Measurements from ENCODE around the gene SLAMF8. TPM values are rescaled to one million over a fixed set of nuclear protein-coding genes. Genes with fewer than 3 reads are reported as not detected.

The SLAMF8 gene
- polyA plus RNA-seq, 1 experiment = not detected

- Histone ChIP-seq H3K9me3 (ENCODE audit: control insufficient read depth, insufficient read depth, low read length) (no peaks in the 10 kb centered on the region), H3K4me3 (ENCODE audit: low read depth, low read length) (no peak overlapping the region), H3K27me3 (ENCODE audit: control insufficient read depth, insufficient read depth, low read length) (no peaks in the 10 kb centered on the region), H3K27ac (ENCODE audit: low read depth, low read length) (no peak overlapping the region)
- ChIA-PET CTCF (interaction anchor here (1.1 kb wide), 2 partner anchors 24 to 68 kb away, joined by 3 to 4 read pairs; no protein-coding TSS in a partner anchor), POLR2A (no interaction called here)
- TF ChIP-seq CTCF (IDR thresholded peaks at IDR 0.05; ENCODE audit: low read depth, low read length) = no peak
- no peak for DNase-seq (ENCODE audit: low read depth, low spot score)
These were observed 40.4 kb downstream of the SLAMF8 start for GRCh38 chr1:159866905-159867663.

GRCh38 chr1:159867664-159868026 is 41.0 kb downstream of the SLAMF8 start:
- Histone ChIP-seq H3K27me3 (ENCODE audit: control insufficient read depth, insufficient read depth, low read length) (no peaks in the 10 kb centered on the region), H3K4me3 (ENCODE audit: low read depth, low read length) (no peak overlapping the region), H3K27ac (ENCODE audit: low read depth, low read length) (no peak overlapping the region), H3K9me3 (ENCODE audit: control insufficient read depth, insufficient read depth, low read length) (no peaks in the 10 kb centered on the region)
- ChIA-PET CTCF (interaction anchor here (1.1 kb wide), 1 partner anchor 23 kb away, joined by 4 read pairs; no protein-coding TSS in a partner anchor), POLR2A (no interaction called here)
- DNase-seq (ENCODE audit: low read depth, low spot score) = no peak
- no peak for TF ChIP-seq CTCF (IDR thresholded peaks at IDR 0.05; ENCODE audit: low read depth, low read length)

- Histone ChIP-seq H3K9me3 (ENCODE audit: control insufficient read depth, insufficient read depth, low read length) (no peaks in the 10 kb centered on the region), H3K4me3 (ENCODE audit: low read depth, low read length) (no peak overlapping the region), H3K27me3 (ENCODE audit: control insufficient read depth, insufficient read depth, low read length) (no peaks in the 10 kb centered on the region), H3K27ac (ENCODE audit: low read depth, low read length) (peak overlapping the region; percentile 47)
- POLR2A ChIA-PET = no interaction called here
- no peak for DNase-seq (ENCODE audit: low read depth, low spot score)
- TF ChIP-seq CTCF (IDR thresholded peaks at IDR 0.05; ENCODE audit: low read depth, low read length) = no peak
- CTCF ChIA-PET = interaction anchor here (1.3 to 1.9 kb wide), 2 partner anchors 23 to 139 kb away, joined by 4 to 12 read pairs; no protein-coding TSS in a partner anchor
These were observed 42.1 kb downstream of the SLAMF8 start for GRCh38 chr1:159868766-159869165.

GRCh38 chr1:159869173-159869572 is 42.5 kb downstream of the SLAMF8 start:
- no peak for DNase-seq (ENCODE audit: low read depth, low spot score)
- CTCF ChIA-PET = interaction anchor here (1.0 to 1.9 kb wide), 3 partner anchors 23 to 138 kb away, joined by 4 to 12 read pairs (median 5); no protein-coding TSS in a partner anchor
- no peak overlapping the region for H3K4me3 ChIP-seq (ENCODE audit: low read depth, low read length)
- POLR2A ChIA-PET = no interaction called here
- no peak for TF ChIP-seq CTCF (IDR thresholded peaks at IDR 0.05; ENCODE audit: low read depth, low read length)
- no peaks in the 10 kb centered on the region for H3K27me3 ChIP-seq (ENCODE audit: control insufficient read depth, insufficient read depth, low read length)
- no peaks in the 10 kb centered on the region for H3K9me3 ChIP-seq (ENCODE audit: control insufficient read depth, insufficient read depth, low read length)
- peak overlapping the region; percentile 47 for H3K27ac ChIP-seq (ENCODE audit: low read depth, low read length)

GRCh38 chr1:159869607-159870006 is 42.9 kb downstream of the SLAMF8 start:
- no peaks in the 10 kb centered on the region for H3K27me3 ChIP-seq (ENCODE audit: control insufficient read depth, insufficient read depth, low read length)
- CTCF ChIA-PET = interaction anchor here (0.7 to 1.9 kb wide), 3 partner anchors 22 to 50 kb away, joined by 3 to 12 read pairs (median 5); no protein-coding TSS in a partner anchor

More at GRCh38 chr1:159869607-159870006, 42.9 kb downstream of the SLAMF8 start:
- TF ChIP-seq CTCF (IDR thresholded peaks at IDR 0.05; ENCODE audit: low read depth, low read length) = no peak
- no peak for DNase-seq (ENCODE audit: low read depth, low spot score)
- Histone ChIP-seq H3K27ac (ENCODE audit: low read depth, low read length) (no peak overlapping the region), H3K4me3 (ENCODE audit: low read depth, low read length) (no peak overlapping the region), H3K9me3 (ENCODE audit: control insufficient read depth, insufficient read depth, low read length) (no peaks in the 10 kb centered on the region)
- POLR2A ChIA-PET = no interaction called here
